SH-SY5Y (cell line): ENCODE data around the gene MMD2.

Source experiments
- GATA2 ChIP-seq: IDR thresholded peaks from 2 replicates; pipeline ENCODE4 v1.6.1; 2011; ENCODE audit warnings: mild to moderate bottlenecking, low read depth, low read length
- GATA3 ChIP-seq: IDR thresholded peaks from 2 replicates; pipeline ENCODE4 v1.6.1; 2011; ENCODE audit warnings: low read depth, mild to moderate bottlenecking, low read length, moderate library complexity

MMD2 gene

DNA sequence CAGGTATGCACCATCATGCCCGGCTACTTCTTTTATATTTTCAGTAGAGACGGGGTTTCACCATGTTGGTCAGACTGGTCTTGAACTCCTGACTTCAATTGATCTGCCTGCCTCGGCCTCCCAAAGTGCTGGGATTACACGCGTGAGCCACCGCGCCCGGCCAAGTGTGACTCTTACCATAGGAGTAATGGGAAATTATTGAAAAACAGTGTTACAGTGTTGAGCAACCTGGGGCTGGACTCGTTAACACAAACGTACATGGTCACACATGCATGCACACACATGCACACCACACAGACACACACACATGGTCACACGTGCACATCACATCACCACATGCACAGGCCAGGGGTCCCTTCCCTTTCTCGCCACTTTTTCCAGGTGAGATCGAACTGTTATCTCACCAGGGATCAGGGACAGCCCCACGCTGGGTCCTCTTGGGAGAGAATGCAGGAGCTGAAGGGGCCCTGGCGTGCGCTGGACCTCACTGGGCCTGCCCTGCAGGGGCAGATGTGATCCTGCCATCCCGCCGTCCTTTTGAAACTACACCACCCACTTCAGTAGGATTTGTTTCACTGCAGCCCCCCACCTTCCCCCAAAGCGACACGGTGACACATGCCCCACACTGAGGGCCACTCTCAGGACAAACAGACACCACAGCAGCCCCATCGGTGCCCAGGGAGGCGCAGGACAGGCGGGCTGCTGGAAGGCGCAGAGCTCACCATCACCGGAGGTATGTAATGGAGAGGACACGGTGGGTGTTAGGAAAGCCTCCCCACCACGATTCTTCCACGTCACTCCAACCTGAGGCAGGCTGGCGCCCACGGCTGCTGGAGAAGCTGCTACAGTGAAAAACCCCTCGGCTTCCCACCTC is 85.7 kb downstream of the MMD2 start:
- TF ChIP-seq GATA2 (peak; percentile 90), GATA3 (no peak)

DNA sequence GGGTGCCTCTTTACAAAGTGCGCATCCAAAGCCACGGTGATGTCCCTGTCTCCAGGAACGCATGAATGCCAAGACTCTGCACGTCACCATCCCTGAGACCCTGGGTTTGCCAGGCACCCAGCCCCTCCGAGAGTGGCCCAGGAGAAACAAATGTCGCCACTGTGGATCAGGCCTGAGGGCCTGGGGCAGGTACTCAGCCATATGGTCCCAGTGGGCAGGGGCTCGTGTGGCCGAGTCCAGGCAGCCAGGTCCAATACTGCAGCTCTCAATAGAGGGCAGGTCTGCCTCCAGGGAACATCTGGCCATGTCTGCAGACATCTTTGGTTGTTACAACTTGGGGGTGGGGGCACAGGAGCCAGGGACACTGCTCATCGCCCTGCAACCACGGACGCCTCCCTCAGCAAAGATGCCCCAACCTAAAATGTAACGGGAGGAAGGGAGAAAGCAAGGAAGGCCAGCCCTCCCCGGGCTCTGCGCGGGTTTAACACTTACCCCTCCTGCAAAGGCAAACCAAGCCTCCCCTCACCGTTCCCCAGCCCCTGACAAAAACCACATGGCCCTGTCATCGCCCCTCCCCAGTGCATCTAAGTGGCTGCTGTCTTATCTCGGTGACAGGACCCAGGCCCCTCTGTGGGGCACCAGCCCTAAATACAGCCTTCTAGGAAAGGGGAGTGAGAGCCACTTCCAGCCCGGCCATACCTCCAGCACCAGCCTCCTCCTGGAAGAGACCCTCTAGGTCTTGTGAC is 86.9 kb downstream of the MMD2 start:
- TF ChIP-seq GATA3 (no peak), GATA2 (peak; percentile 96)

DNA sequence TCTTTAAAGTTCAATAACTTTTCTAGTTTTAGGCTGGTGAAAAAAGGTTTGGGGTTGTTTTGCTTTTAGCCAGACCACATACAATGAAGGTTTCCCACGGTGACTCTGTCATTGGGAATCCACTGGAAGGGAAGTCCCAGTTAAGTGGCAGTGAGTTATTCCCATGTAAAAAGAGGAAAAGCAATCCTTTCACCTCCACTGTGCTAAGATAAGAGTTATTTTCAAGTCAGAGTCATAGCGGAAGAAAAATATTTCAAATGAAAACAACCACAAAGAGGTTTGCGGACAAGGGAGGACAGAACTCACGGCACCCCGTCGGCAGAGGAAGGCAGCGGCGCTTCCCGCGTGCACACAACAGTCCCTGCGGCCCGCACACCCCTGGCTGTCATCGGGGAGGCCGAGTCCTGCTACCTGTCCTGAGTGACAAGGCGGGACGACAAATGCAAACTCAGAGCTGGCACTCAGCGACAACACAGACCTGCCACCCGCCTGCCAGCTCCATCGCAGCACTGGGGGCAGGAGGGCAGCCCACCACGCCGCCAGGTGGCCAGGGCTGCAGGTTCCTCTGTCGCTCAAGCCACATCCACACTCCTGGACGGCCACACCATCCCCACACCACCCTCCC is 87.8 kb downstream of the MMD2 start:
- TF ChIP-seq GATA3 (no peak), GATA2 (no peak)

DNA sequence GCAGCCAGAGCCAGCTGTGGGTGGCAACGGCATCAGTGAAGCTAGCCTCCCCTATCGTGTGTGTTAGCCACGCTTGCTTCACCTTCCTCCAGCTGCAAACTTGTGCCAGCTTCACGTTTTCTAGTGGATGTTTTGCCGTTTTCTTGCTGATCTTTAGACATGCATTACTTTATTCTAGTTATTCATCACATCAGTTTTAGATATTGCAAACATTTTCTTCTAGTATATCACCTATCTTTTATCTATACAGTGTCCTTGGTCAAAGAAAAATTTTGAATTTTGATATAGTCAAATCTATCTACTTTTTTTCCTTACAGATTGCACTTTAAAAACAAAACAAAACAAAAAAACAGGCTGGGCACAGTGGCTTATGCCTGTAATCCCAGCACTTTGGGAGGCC is 90.5 kb downstream of the MMD2 start:
- TF ChIP-seq GATA3 = no peak
- TF ChIP-seq GATA2 = no peak

DNA sequence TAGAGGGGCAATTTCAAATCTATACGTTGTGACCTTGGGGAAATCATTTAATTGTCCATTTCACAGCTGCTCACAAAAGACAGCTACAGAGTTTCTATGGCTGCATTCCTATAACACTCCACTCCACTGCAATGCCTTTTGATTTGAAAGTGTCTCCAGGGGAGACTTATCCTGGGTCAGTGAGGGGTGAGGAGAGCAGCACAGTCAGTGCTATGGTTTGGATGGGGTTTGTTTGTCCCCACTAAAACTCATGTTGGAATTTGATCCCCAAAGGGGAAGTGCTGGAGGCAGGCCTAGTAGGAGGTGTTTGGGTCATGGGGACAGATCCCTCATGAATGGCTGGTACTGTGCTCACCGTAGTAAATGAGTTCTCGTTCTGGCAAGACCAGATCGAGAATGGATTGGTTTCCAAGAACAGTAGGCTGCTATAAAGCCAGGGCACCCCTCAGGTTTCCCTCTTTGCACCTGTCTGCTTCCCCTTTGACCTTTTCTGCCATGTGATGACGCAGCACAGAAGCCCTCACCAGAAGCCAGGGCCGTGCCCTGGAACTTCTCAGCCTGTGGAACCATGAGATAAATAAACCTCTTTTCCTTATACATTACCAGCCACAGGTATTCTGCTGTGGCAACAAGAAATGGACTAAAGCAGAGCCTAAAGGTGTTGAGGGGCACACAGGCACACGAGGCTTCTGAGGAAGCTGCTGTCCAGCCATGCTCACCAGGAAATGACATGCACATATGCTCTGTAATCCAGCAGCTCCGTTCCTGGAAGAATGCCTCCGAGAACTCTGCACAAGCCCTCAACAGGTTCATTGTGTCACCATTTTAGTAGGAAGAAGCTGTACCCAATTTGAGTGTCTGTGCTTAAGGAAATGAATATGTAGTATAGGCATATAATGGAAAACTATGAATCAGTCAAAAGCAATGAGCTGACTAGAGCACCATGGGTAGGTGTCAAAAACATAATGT is 92.2 kb downstream of the MMD2 start:
- TF ChIP-seq GATA2 = no peak
- TF ChIP-seq GATA3 = no peak

DNA sequence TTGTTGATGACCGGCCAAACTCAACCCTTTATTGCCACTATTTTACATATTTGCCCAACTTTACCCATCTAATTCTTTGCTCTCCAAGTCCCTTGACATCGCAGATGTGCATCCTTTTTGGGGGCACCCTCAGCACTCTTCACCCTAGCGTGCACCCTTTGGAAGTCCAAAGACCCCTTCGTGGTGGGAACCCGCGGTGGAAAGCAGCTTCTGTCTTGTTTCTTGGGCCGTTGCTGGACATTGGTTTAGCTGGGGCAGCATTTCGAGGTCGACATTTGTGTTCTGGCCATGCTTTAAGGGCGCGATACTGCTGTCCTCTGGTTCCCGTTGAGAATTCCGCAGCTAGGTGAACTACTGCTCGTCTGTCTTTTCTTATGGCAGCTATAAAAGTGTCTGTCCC is 96.8 kb downstream of the MMD2 start:
- no peak for TF ChIP-seq GATA2
- TF ChIP-seq GATA3 = no peak

DNA sequence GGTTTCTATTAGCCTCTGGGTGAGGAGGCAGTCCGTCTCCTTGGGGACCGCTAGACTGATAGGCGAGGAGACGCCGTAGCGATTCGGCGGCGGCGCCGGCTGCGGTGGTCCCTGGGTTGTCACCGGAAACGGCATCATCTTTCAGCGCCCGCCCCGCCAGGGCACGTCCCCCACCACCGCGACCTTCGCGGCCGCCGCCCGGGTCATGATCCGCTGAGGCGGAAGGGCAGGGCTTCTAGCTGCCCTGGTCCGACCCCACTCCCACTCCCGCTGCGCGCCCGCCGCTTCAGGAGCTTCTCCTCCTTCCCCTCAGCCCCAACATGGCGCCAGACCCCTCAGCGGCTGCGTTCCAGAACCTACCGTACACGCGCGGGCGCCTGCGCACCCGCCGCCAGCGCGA is 97.3 kb downstream of the MMD2 start, which contains the start of gene PAPOLB:
Gene PAPOLB (minus strand): TSS at position 358 of the 400 bp plus-strand sequence. CDS start 220 bp downstream, at position 138.
- TF ChIP-seq GATA3 (no peak), GATA2 (no peak)

DNA sequence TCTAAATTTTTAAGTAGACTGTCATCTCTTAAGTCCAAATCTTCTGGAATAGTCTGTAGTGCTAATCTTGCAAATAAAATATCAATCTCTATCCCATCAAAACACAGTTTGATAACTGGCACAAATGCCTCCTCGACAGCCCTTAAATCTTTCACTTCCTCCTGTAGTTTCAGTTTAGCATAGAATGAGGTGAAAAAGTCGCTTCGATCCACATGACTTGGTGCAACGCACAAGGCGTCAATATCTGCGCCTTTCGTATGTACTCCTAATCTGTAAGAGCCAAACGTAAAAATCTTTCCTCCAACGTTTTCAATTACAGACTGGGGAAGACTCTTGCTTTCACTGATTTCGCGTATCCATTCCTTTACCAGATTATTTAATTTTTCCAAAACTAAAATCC is 97.8 kb downstream of the MMD2 start:
- TF ChIP-seq GATA2 (no peak), GATA3 (no peak)

DNA sequence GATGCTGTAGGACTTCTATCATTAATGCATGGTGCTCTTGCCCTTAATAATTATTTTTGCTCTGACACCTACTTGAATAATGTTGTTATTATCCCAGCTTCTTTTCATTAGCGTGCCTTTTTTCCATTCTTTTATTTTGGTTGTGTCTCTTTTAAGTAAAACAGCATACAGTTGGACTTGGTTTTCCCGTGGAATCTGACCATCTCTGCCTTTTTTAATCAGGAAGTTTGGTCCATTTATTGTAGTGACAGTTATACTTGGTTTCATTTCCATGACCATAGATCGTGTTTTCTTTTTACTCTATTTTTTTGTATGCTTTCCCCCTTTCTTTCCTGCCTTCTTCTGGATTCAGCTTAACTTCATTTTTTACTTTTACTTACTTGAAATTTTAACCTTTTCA is 101.8 kb downstream of the MMD2 start:
- TF ChIP-seq GATA3 = no peak

DNA sequence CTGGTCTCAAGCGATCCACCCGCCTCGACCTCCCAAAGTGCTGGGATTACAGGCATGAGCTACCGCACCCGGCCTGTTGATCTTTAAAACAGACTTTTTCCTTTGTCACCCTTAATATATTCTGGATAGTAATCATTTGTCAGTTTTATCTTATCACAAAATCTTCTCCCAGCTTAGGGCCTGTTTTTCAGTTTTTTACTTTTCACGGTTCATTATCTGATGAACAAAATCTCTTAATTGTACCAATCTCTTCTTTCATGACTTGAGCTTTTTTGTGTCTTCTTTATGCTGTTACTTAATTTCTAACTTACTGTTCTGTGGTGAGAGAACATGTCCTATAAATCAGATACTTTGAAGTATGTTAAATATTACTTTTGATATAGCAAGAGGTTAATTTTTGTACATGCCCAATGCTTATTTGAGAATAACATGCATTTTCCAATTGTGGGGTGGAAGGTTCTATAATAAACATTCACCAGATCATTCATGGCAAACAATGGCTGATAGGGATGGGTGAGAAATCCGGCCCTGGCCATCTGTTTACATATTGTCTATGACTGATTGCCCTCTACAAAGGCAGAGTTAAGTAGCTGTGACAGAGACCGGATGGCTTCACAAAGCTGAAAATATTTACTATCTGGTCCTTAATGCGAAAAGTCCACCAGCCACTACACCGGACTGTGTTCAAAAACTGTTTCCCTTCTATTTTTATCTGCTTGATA is 102.5 kb downstream of the MMD2 start:
- TF ChIP-seq GATA3 = peak; percentile 97
- peak; percentile 78 for TF ChIP-seq GATA2
